ENCODE data around the gene CA14. TPM values are rescaled to one million over a fixed set of nuclear protein-coding genes. Genes with fewer than 3 reads are reported as not detected.

Gene CA14
- total RNA-seq, 1 experiment from 2014 or later, result not detected

GRCh38 chr1:150221552-150221951, 36.0 kb upstream of the CA14 start:
- BruUV-seq (replicated peaks), result no TSS peak
- Histone ChIP-seq H3K36me3 (ENCODE audit: control insufficient read depth, insufficient read depth, low read length) (peaks cover 18% of the 10 kb centered on the region; the same call in 1 of the 2 replicates), H3K4me3 (ENCODE audit: low read depth in 2 of 2, low read length in 2 of 2) (no peak overlapping the region), H3K9me3 (ENCODE audit: control insufficient read depth, insufficient read depth, low read depth, low read length) (no peaks in the 10 kb centered on the region), H3K27me3 (ENCODE audit: control insufficient read depth, insufficient read depth, low read length) (no peaks in the 10 kb centered on the region), H3K27ac (ENCODE audit: low read length) (no peak overlapping the region), H3K4me1 (ENCODE audit: control insufficient read depth, insufficient read depth, low read length) (no peaks in the 10 kb centered on the region)
- intact Hi-C loops (cut with micrococcal nuclease; ENCODE audit: unreplicated experiment), result no loop called here
- ChIA-PET CTCF (interaction anchor here (0.6 kb wide), 1 partner anchor 35 kb away, joined by 3 read pairs; no protein-coding TSS in a partner anchor), POLR2A (no interaction called here)
- TF ChIP-seq SIN3A (IDR thresholded peaks at IDR 0.05; ENCODE audit: borderline replicate concordance, insufficient read depth, low read depth, low read length), result no peak
- no peak; the same call in 1 of the 2 replicates for TF ChIP-seq CTCF (IDR thresholded peaks at IDR 0.05)
- no peak for TF ChIP-seq REST (IDR thresholded peaks at IDR 0.05; ENCODE audit: insufficient read depth in 1 of 2, low read depth in 2 of 2, low read length in 1 of 2)
- no peak for TF ChIP-seq POLR2AphosphoS5 (IDR thresholded peaks at IDR 0.05; ENCODE audit: low read depth, low read length)
- no peak for TF ChIP-seq TCF7L2 (IDR thresholded peaks at IDR 0.05; ENCODE audit: low read depth, low read length)
- no peak; the same call in 1 of the 2 replicates for ATAC-seq
- DNase-seq (ENCODE audit: low read depth, low spot score), result no peak
- in situ Hi-C loops (cut with HindIII; ENCODE audit: low pct_unique_long_range_greater_than_20kb, low sequenced_read_pairs), result no loop called here

GRCh38 chr1:150224983-150225382, 32.6 kb upstream of the CA14 start:
- intact Hi-C loops (cut with micrococcal nuclease; ENCODE audit: unreplicated experiment) (no loop called here), in situ Hi-C loops (cut with HindIII; ENCODE audit: low pct_unique_long_range_greater_than_20kb, low sequenced_read_pairs) (no loop called here)
- Histone ChIP-seq H3K9me3 (ENCODE audit: control insufficient read depth, insufficient read depth, low read depth, low read length) (no peaks in the 10 kb centered on the region), H3K4me1 (ENCODE audit: control insufficient read depth, insufficient read depth, low read length) (no peaks in the 10 kb centered on the region), H3K27me3 (ENCODE audit: control insufficient read depth, insufficient read depth, low read length) (no peaks in the 10 kb centered on the region), H3K27ac (ENCODE audit: low read length) (no peak overlapping the region), H3K4me3 (ENCODE audit: low read depth in 2 of 2, low read length in 2 of 2) (no peak overlapping the region), H3K36me3 (ENCODE audit: control insufficient read depth, insufficient read depth, low read length) (peaks cover 14% of the 10 kb centered on the region; the same call in 1 of the 2 replicates)
- BruUV-seq (replicated peaks), result no TSS peak
- ChIA-PET CTCF (no interaction called here), POLR2A (interaction anchor here (0.6 kb wide), 1 partner anchor 20 kb away, joined by 12 read pairs; no protein-coding TSS in a partner anchor)
- no peak for ATAC-seq
- DNase-seq (ENCODE audit: low read depth, low spot score), result no peak
- TF ChIP-seq REST (IDR thresholded peaks at IDR 0.05; ENCODE audit: insufficient read depth in 1 of 2, low read depth in 2 of 2, low read length in 1 of 2) (no peak), POLR2AphosphoS5 (IDR thresholded peaks at IDR 0.05; ENCODE audit: low read depth, low read length) (no peak), CTCF (IDR thresholded peaks at IDR 0.05) (no peak), TCF7L2 (IDR thresholded peaks at IDR 0.05; ENCODE audit: low read depth, low read length) (no peak), SIN3A (IDR thresholded peaks at IDR 0.05; ENCODE audit: borderline replicate concordance, insufficient read depth, low read depth, low read length) (no peak)

All from Panc1 (cell line).